Measurements from ENCODE around the gene C14orf180.

The C14orf180 gene

DNA sequence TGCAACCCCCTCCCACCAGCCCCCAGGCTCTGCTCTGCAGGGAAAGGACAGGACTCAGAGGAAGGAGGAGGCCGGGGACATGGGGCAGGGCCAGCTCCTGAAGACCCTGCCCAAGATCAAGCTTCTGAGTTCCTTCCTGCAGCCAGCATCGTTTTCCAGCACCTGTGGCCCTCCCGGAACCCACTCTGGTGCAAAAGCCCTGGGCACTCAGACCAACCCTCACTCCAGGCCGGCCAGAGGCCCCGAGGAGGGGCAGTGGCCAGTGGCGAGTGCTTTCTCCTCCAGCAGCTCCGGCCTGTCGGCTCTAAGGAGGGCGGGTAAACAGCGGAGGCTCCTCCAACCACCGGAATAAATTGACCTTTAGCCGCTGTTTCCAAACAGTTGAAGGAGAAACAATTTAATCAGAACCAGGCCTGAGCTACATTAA lies 14.2 kb downstream of the C14orf180 start:
- DNase-seq (ENCODE audit: low read depth) = no peak

GRCh38 chr14:104594310-104595046 lies 14.9 kb downstream of the C14orf180 start:
- no peak for DNase-seq (ENCODE audit: low read depth)

DNA sequence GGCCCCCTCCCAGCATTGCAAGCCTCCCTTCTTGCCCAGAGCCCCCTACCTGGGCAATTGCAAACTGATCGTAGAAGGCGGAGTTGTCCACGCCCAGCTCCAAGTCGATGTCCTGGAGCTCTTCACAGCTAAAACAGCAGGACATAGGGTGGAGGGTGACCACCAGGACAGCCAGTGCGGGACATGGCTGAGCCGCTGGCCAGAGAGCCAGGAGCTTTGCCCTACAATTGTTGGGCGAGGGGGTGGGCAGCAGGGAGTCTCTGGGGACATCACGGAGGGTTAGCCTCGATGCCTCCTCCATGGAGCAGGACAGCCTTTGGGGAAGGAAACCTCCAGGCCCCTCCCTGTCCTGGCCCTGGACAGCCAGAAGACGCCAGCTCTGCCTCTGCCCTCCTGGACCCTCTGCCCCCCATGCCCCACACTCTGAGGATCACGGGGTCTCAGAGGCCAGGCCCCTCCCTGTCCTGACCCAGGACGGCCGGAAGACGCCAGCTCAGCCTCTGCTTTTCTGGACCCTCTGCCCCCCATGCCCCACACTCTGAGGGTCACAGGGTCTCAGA lies 15.6 kb downstream of the C14orf180 start:
- DNase-seq (ENCODE audit: low read depth) = no peak

GRCh38 chr14:104595911-104596450 lies 16.4 kb downstream of the C14orf180 start:
- DNase-seq (ENCODE audit: low read depth) = no peak

DNA sequence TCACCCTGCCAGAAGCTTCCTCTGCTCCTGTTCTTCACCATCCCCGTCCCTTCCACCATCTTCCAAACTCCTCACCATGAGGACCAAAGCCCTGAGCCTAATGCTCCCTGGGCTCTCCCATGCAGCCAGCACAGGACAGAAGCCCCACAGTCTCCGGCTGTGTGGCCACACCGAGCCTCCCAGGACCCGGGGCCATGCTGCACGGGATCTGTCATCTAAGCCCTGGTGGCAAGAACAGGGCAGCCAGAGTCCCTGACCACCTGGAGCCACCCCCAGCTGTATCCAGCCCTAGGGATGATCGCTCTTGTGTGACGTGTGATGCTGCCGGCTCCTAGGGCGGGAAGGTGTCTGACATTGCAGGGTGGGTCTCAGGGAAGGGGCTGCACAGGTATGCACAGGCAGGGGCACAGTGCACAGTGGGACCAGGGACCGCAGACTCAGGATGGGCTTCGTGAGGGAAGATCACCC lies 16.9 kb downstream of the C14orf180 start:
- no peak for DNase-seq (ENCODE audit: low read depth)

DNA sequence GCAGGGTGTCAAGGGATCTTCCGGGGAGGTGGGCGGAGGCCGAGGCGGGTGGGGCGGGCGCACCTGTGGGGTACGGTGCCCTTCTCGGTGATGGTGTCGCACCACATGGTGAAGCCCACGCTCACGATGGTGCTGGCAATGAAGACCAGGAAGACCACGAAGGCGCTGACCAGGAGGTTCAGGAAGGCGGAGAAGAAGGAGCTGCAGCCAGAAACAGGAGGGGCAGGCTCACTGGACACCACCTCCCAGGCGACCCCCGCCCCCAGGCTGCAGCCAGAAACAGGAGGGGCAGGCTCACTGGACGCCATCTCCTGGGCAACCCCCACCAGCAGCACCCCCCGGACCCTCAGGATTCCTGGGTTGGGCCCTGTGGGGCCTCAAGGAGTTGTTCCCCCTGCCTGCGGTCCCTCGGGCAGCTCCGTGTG lies 17.4 kb downstream of the C14orf180 start:
- no peak for DNase-seq (ENCODE audit: low read depth)

GRCh38 chr14:104597576-104597975 lies 18.0 kb downstream of the C14orf180 start:
- no peak for DNase-seq (ENCODE audit: low read depth)

DNA sequence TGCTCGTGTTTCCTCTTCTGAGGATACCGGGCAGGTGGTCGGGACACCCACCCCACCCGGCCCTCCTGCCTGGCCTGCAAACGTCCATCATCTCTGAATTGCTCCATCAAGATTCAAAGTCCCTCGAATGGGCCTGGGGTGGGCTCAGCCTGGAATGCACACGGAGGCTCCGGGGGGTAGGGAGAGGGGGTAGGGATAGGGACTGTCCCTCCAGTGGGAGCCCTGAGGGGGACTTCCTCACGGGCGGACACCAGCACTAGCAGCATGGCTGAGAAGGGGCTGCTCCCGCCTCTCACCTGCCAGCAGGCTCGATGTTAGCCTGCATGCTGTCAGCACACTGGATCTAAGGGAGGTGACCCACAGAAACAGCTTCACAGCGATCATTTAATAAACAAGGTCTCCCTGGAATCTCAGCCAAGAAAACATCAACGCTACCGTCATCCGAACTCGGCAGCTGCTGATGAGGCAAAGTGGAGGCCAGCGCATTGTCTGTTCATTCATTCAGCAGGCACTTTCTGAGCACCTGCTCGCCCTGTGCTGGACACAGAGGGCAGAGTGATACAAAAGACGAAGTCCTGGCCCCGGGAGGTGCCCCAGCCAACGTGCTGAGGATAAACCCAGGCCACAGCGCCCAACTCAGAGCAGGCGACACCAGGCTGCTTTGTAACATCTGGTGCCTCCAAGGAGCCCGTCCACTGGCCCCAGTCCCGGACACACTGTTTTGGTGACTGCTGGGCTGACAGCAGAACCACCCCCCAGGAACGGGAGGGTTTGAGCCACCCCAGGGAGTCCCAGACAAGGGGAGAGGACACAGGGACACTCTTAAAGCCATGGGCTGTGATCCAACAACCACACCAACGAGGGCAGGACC lies 18.7 kb downstream of the C14orf180 start:
- no peak for DNase-seq (ENCODE audit: low read depth)

DNA sequence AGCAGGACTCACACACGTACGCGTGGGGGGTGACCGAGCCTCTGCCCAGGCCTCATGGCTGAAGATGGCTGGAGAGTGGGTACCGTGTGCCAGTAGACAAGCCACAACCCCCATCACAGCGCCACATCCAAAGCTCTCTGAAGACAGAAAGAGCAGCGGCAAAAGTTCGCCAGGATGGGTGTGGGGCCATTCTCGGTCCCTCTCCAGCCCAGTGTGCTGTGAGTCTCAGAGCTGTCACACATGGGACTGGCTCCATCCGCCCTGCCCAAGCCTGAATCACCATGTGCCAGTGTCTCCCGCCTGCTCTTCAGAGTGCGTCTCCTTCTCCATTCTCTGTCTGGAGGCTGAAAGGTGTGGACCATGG lies 19.3 kb downstream of the C14orf180 start:
- no peak for DNase-seq (ENCODE audit: low read depth)

DNA sequence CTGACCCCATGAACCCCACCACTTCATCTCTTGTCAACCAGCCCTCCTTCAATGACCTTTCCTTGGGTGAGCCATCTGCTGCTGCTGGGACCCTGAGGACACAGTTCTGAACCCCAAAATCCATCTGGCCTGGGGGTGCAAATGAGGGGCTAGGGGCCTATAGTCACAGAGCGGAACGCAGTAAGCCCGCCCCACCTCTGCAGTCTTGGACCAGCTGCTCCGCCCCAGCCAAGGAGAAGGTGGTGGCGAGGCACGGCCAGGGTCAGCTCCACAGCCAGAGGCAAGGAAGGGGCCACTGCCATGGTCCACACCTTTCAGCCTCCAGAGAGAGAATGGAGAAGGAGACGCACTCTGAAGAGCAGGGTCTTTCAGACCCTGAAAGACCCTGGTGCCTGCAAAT lies 19.9 kb downstream of the C14orf180 start:
- DNase-seq (ENCODE audit: low read depth) = no peak

DNA sequence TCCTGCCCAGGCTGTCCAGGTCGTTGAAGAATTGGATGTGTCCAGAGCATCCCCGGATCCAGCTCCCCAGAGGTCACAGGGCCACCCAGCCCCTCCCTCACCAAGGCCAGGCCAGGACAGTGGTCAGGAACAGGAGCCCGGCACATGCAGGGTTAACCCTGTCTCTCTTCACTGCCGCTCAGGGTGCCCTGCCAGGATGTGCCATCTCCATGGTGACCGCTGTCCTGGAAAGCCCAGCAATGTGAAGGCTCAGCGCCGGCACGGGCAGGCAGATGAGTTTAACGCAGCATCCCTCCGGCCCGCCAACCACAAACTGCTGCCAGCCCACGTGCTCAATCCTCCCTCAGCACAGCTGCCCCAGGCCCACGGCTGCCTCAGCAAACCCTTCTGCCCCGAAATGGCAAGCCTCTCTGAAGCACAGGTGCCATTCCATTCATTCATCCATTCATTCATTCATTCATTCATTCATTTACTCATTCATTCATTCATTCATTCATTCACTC lies 20.6 kb downstream of the C14orf180 start:
- no peak for DNase-seq (ENCODE audit: low read depth)

- DNase-seq (ENCODE audit: low read depth) = no peak
These were observed 21.2 kb downstream of the C14orf180 start for GRCh38 chr14:104600805-104601204.

DNA sequence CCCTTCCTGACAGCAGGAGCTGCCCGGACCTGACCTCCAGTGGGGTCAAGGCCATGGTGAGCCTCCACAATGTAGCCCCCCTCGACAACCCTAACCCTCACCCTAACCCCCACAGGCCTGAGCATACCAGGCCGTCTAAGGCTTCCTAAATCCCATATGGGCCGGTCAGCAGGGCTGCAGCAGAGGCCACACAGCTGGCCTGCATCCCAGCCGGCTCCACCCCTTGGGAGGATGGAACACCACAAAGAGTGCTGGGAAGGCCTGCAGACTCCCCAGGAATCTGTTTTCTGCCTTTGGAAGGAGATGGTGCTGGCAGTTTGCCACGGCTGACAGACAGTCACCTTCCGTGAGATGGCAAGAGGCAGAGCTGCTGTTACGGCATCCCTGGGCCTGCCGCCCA lies 22.2 kb downstream of the C14orf180 start:
- no peak for DNase-seq (ENCODE audit: low read depth)

GRCh38 chr14:104602315-104602932 lies 22.9 kb downstream of the C14orf180 start:
- no peak for DNase-seq (ENCODE audit: low read depth)

DNA sequence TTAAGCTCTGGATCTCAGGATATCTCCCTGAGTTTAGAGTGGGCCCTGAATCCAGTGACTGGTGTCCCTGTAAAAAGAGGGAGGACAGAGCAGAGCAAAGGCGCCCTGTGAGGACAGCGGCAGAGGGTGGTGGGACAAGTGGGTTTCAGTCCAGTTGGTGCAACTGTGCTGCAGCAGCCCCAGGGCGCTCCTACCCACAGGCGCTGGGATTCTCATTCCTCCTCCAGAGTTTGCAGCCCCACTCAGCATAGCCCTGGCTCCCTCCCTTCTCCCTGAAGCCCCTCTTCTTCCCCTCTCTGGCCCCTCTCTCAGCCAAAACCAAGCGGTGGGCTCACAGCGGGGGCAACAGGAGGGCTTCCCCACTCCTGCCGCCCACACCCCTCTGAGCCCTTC lies 23.4 kb downstream of the C14orf180 start:
- no peak for DNase-seq (ENCODE audit: low read depth)

DNA sequence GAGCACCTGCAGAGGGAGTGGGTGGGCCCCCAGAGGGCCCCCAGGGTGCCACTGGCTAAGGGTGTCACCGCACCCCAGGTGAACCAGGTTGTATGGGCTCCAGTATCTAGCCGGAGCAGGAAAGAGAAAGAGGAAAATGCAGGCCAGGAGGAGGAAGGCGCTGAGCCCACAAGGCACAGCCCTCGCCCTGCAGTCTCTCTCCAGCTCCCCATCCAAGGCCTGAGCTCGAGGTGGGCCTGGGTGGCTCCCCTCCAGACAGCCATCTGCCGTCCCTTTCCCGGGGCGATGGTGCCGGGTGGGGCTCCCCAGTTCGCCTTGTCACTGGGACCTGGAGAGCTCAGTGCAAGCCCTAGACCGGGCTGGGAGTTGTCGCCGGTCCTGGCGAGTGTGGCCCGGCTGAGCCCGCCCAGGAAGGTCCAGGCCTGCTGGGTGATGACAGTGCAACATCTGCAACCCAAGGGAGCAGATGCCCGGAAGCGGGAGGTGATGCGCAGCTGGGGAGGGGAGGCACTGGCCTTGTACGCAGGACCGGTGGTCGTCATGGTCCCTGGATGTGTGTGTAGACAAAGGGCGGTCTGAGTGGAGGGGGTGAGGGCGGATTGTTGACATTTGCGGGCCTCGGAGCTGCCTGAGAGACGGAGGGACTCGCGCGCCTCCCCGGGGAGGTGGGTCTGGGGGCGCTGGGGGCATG lies 24.3 kb downstream of the C14orf180 start:
- DNase-seq (ENCODE audit: low read depth) = no peak

- no peak for DNase-seq (ENCODE audit: low read depth)
These were observed 25.2 kb downstream of the C14orf180 start, which contains the start of gene TMEM179 for GRCh38 chr14:104604458-104605449. Gene TMEM179 (minus strand): TSS chr14:104604772. CDS start chr14:104604741, 31 bp downstream.

DNA sequence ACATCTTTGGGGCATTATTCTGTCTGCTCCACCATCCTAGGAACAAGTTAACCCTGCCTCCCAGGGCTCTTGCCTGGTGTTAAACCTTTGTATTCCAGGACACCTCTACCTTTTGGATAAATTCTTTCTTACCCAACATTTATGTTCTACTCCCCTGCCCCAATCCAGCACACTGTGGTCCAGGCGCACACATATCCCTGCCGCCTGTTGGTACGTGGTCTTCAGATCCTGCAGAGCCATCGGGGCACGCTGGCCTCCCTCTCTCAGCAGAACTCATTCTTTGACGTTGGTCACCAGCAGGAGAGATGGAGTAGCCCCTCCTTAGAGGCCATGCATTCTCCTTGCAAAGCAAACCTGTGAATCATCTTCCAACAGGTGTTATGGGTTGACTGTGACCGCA lies 30.1 kb downstream of the C14orf180 start:
- no peak for DNase-seq (ENCODE audit: low read depth)

DNA sequence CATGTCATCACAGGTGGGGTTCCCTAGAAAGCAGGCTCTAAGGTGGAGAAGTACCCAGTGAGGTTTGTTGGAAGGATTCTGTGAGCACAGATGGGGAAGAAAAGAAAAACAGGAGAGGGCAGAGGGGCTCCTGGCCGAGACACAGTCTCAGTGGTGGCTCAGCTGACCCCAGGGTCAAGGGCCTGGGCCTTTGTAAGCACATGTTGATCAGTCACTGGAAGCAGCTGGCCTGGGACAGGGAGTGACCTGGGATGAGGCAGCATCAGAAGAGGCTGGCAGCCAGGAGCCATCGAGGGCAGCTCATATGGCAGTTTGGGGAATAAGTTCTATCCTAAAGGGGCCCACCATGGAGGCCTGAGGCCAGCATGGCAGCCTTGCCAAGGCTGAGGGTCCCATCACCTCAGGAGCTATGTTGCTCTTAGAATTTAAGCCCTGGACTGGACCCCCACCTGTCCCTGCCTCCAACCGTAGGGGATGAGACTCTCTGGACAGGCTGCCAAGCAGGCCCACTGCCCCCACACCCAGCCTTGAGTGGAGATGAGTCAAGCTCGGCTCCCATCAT lies 31.3 kb downstream of the C14orf180 start:
- DNase-seq (ENCODE audit: low read depth) = no peak

GRCh38 chr14:104611881-104612280 lies 32.3 kb downstream of the C14orf180 start:
- no peak for DNase-seq (ENCODE audit: low read depth)
